GM21526 (cell line): Measurements from ENCODE around the gene UVSSA.
"Not testable (repeated sequence)": the region's sequence is repeated elsewhere in the genome, so short reads cannot be mapped to it uniquely, and the experiment has no call there.

Source experiments
- ATAC-seq: cut with Tn5 transposase; IDR thresholded peaks from one replicate; pipeline ENCODE4 v1.9.1; 2021; ENCODE audit warnings: moderate library complexity; ENCODE audit not compliant: unreplicated experiment, low FRiP score

Gene UVSSA

GRCh38 chr4:1362046-1362445, 15.0 kb downstream of the UVSSA start:
- no peak for ATAC-seq

- no peak for ATAC-seq
These were observed 15.5 kb downstream of the UVSSA start for GRCh38 chr4:1362521-1362920.

- no peak for ATAC-seq
These were observed 16.5 kb downstream of the UVSSA start for GRCh38 chr4:1363513-1363912.

- ATAC-seq: no peak
These were observed 17.2 kb downstream of the UVSSA start for GRCh38 chr4:1364217-1364616.

GRCh38 chr4:1364748-1365147, 17.7 kb downstream of the UVSSA start:
- no peak for ATAC-seq

GRCh38 chr4:1365271-1366178, 18.5 kb downstream of the UVSSA start:
- no peak for ATAC-seq

GRCh38 chr4:1366371-1367229, 19.6 kb downstream of the UVSSA start:
- no peak for ATAC-seq

- no peak for ATAC-seq
These were observed 20.4 kb downstream of the UVSSA start for GRCh38 chr4:1367230-1367935.

GRCh38 chr4:1367936-1368289, 20.9 kb downstream of the UVSSA start:
- no peak for ATAC-seq

GRCh38 chr4:1368421-1369090, 21.5 kb downstream of the UVSSA start:
- ATAC-seq: no peak

GRCh38 chr4:1369091-1369450, 22.1 kb downstream of the UVSSA start:
- no peak for ATAC-seq

- ATAC-seq: no peak
These were observed 22.6 kb downstream of the UVSSA start for GRCh38 chr4:1369479-1370079.

GRCh38 chr4:1370321-1371124, 23.5 kb downstream of the UVSSA start:
- no peak for ATAC-seq

GRCh38 chr4:1371176-1372165, 24.5 kb downstream of the UVSSA start:
- ATAC-seq: no peak

GRCh38 chr4:1372576-1372975, 25.6 kb downstream of the UVSSA start:
- ATAC-seq: not testable (repeated sequence)

GRCh38 chr4:1373892-1374705, 27.1 kb downstream of the UVSSA start:
- ATAC-seq: no peak

- no peak for ATAC-seq
These were observed 27.7 kb downstream of the UVSSA start for GRCh38 chr4:1374706-1375045.
